ENCODE results near the gene RSAD2. TPM values are rescaled to one million over a fixed set of nuclear protein-coding genes. Genes with fewer than 3 reads are reported as not detected.

Gene RSAD2
- total and polyA plus RNA-seq, 9 of the 15 experiments (the other 6 are each of a cell fraction or from before 2014, with no cell fraction given): 0.15 to 1.4 (median 0.28) TPM

GRCh38 chr2:6865346-6866274 lies 12.0 kb upstream of the RSAD2 start, which contains the start of gene CMPK2 (continued):
- TF ChIP-seq ZBTB40 (IDR thresholded peaks at IDR 0.05): peak; percentile 83
- TF ChIP-seq ZBTB40 (CRISPR knock-in tag; IDR thresholded peaks at IDR 0.05): no peak
- TF ChIP-seq MEIS2 (IDR thresholded peaks at IDR 0.05; ENCODE audit: partially characterized antibody): no peak
- TF ChIP-seq SAP30 (IDR thresholded peaks at IDR 0.05; ENCODE audit: borderline replicate concordance, insufficient read depth, low read depth, low read length, poor library complexity, severe bottlenecking): peak; percentile 43
- TF ChIP-seq, protein P1, sequence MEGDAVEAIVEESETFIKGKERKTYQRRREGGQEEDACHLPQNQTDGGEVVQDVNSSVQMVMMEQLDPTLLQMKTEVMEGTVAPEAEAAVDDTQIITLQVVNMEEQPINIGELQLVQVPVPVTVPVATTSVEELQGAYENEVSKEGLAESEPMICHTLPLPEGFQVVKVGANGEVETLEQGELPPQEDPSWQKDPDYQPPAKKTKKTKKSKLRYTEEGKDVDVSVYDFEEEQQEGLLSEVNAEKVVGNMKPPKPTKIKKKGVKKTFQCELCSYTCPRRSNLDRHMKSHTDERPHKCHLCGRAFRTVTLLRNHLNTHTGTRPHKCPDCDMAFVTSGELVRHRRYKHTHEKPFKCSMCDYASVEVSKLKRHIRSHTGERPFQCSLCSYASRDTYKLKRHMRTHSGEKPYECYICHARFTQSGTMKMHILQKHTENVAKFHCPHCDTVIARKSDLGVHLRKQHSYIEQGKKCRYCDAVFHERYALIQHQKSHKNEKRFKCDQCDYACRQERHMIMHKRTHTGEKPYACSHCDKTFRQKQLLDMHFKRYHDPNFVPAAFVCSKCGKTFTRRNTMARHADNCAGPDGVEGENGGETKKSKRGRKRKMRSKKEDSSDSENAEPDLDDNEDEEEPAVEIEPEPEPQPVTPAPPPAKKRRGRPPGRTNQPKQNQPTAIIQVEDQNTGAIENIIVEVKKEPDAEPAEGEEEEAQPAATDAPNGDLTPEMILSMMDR (IDR thresholded peaks at IDR 0.05 in 2 of 3, conservative IDR thresholded peaks at IDR 0.05 in 1 of 3; ENCODE audit: insufficient read depth in 2 of 3, low read depth in 1 of 3, low read length in 3 of 3): peak; percentile 31 to 46 (median 36); a peak in 3 of 6 replicates
- TF ChIP-seq CREB3L1 (IDR thresholded peaks at IDR 0.05; ENCODE audit: borderline replicate concordance, low read depth): peak; percentile 55; the same call in 1 of the 2 replicates
- TF ChIP-seq MED1 (CRISPR knock-in tag; IDR thresholded peaks at IDR 0.05; ENCODE audit: borderline replicate concordance): no peak; the same call in 1 of the 2 replicates
- no peak for TF ChIP-seq CBFA2T2 (conservative IDR thresholded peaks at IDR 0.05)
- no peak for TF ChIP-seq ETV6 (IDR thresholded peaks at IDR 0.05; ENCODE audit: borderline replicate concordance in 1 of 2, low read depth in 2 of 2, low read length in 1 of 2)
- no peak for TF ChIP-seq ETV6 (CRISPR knock-in tag; IDR thresholded peaks at IDR 0.05; ENCODE audit: borderline replicate concordance)
- no peak for TF ChIP-seq ARID2 (IDR thresholded peaks at IDR 0.05)
- no peak for TF ChIP-seq TBL1XR1 (IDR thresholded peaks at IDR 0.05; ENCODE audit: low read length in 2 of 2)
- no peak for TF ChIP-seq HDAC6 (IDR thresholded peaks at IDR 0.05; ENCODE audit: low read depth, low read length)
- 0 out of 2 replicates have a peak, but pooled peaks have one; percentile 8 for TF ChIP-seq ZNF24 (IDR thresholded peaks at IDR 0.05)
